ENCODE results near the gene BIRC7. TPM values are rescaled to one million over a fixed set of nuclear protein-coding genes. Genes with fewer than 3 reads are reported as not detected.
A peak's percentile ranks its signal among the peaks of the same experiment; 100 is the strongest.
"Not testable (repeated sequence)": the region's sequence is repeated elsewhere in the genome, so short reads cannot be mapped to it uniquely, and the experiment has no call there.

The BIRC7 gene
- total RNA-seq, 1 donor from 2014 or later, result not detected

- peak in 1 of 2 donors; percentile 49 for DNase-seq (ENCODE audit: low read depth in 2 of 2)
These were observed 28.8 kb upstream of the BIRC7 start for GRCh38 chr20:63206878-63207277.

GRCh38 chr20:63208346-63208909 lies 27.3 kb upstream of the BIRC7 start:
- DNase-seq (ENCODE audit: low read depth in 2 of 2), result no peak

- DNase-seq (ENCODE audit: low read depth in 2 of 2), result no peak
These were observed 25.6 kb upstream of the BIRC7 start for GRCh38 chr20:63210011-63210605.

GRCh38 chr20:63212393-63212730 lies 23.3 kb upstream of the BIRC7 start:
- no peak for DNase-seq (ENCODE audit: low read depth in 2 of 2)

- no peak for DNase-seq (ENCODE audit: low read depth in 2 of 2)
These were observed 22.9 kb upstream of the BIRC7 start for GRCh38 chr20:63212792-63213191.

GRCh38 chr20:63214514-63214913 lies 21.2 kb upstream of the BIRC7 start:
- no peak for DNase-seq (ENCODE audit: low read depth in 2 of 2)

- peak; percentile 70 to 75 for DNase-seq (ENCODE audit: low read depth in 2 of 2)
These were observed 20.3 kb upstream of the BIRC7 start for GRCh38 chr20:63215101-63216040.

GRCh38 chr20:63216041-63216848 lies 19.5 kb upstream of the BIRC7 start, which contains the start of gene YTHDF1:
Gene YTHDF1, minus strand, starts transcription at chr20:63216131. Its CDS starts 239 bp downstream, at chr20:63215892.
- DNase-seq (ENCODE audit: low read depth in 2 of 2), result peak; percentile 94 to 97

- DNase-seq (ENCODE audit: low read depth in 2 of 2), result no peak
These were observed 18.7 kb upstream of the BIRC7 start for GRCh38 chr20:63216849-63217471.

- no peak for DNase-seq (ENCODE audit: low read depth in 2 of 2)
These were observed 18.0 kb upstream of the BIRC7 start for GRCh38 chr20:63217706-63218105.

GRCh38 chr20:63218701-63219446 lies 16.8 kb upstream of the BIRC7 start:
- no peak for DNase-seq (ENCODE audit: low read depth in 2 of 2)

- DNase-seq (ENCODE audit: low read depth in 2 of 2), result no peak
These were observed 16.3 kb upstream of the BIRC7 start for GRCh38 chr20:63219447-63219821.

GRCh38 chr20:63219866-63220521 lies 15.7 kb upstream of the BIRC7 start:
- no peak for DNase-seq (ENCODE audit: low read depth in 2 of 2)

- no peak for DNase-seq (ENCODE audit: low read depth in 2 of 2)
These were observed 14.9 kb upstream of the BIRC7 start for GRCh38 chr20:63220696-63221399.

- not testable (repeated sequence) for DNase-seq (ENCODE audit: low read depth in 2 of 2)
These were observed 14.2 kb upstream of the BIRC7 start for GRCh38 chr20:63221400-63222053.

GRCh38 chr20:63222541-63222940 lies 13.2 kb upstream of the BIRC7 start:
- no peak for DNase-seq (ENCODE audit: low read depth in 2 of 2)

- peak; percentile 47 to 62 for DNase-seq (ENCODE audit: low read depth in 2 of 2)
These were observed 12.4 kb upstream of the BIRC7 start for GRCh38 chr20:63223121-63223825.

GRCh38 chr20:63223826-63224207 lies 11.9 kb upstream of the BIRC7 start:
- no peak for DNase-seq (ENCODE audit: low read depth in 2 of 2)
